Measurements from ENCODE around the gene ABCA3.

ABCA3 gene

GRCh38 chr16:2282866-2283555, 57.5 kb downstream of the ABCA3 start:
- TF ChIP-seq RAD21 (IDR thresholded peaks at IDR 0.05; ENCODE audit: low read depth) (no peak), CEBPB (IDR thresholded peaks at IDR 0.05) (no peak), YY1 (IDR thresholded peaks at IDR 0.05; ENCODE audit: low read depth) (no peak), ZBTB7A (IDR thresholded peaks at IDR 0.05; ENCODE audit: low read depth) (no peak), EP300 (IDR thresholded peaks at IDR 0.05; ENCODE audit: borderline replicate concordance) (no peak), EGR1 (IDR thresholded peaks at IDR 0.05) (no peak), FOXM1 (IDR thresholded peaks at IDR 0.05; ENCODE audit: borderline replicate concordance, low read depth) (no peak), NFIC (IDR thresholded peaks at IDR 0.05) (no peak), MAX (IDR thresholded peaks at IDR 0.05) (no peak), REST (IDR thresholded peaks at IDR 0.05; ENCODE audit: low read depth) (no peak)
- TF ChIP-seq, protein P1, sequence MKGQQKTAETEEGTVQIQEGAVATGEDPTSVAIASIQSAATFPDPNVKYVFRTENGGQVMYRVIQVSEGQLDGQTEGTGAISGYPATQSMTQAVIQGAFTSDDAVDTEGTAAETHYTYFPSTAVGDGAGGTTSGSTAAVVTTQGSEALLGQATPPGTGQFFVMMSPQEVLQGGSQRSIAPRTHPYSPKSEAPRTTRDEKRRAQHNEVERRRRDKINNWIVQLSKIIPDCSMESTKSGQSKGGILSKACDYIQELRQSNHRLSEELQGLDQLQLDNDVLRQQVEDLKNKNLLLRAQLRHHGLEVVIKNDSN (IDR thresholded peaks at IDR 0.05) = no peak

- TF ChIP-seq FOXM1 (IDR thresholded peaks at IDR 0.05; ENCODE audit: borderline replicate concordance, low read depth) = no peak
Observed at GRCh38 chr16:2282262-2282661, 58.3 kb downstream of the ABCA3 start.

DNA sequence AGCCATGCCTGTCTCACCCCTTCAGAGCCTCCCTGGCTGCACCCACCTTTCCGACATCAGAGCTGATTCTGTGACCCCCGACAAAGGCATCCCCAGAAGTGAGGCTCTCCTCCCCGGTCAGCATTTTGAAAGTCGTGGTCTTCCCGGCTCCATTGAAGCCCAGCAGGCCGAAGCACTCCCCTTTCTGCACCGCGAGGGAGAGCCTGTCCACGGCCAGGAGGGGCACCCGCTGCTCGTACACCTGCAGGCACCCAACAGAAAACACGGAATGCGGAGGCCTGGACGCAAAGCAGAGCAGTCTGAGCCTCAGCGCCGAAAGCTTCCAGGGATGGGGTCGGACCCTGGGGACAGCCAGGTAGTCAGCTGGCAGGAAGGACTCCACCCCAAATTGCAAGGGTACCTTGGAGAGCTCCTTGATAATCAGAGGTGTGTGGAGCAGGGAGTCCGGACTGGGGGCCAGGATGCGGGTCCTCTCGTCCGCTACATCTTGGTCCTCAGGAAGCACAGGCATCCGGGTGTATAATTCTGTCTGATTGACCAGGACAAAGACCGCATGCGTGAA, 59.5 kb downstream of the ABCA3 start:
- TF ChIP-seq REST (IDR thresholded peaks at IDR 0.05; ENCODE audit: low read depth) (peak; percentile 80), ZBTB7A (IDR thresholded peaks at IDR 0.05; ENCODE audit: low read depth) (no peak), CEBPB (IDR thresholded peaks at IDR 0.05) (no peak)

GRCh38 chr16:2280461-2280860, 60.1 kb downstream of the ABCA3 start:
- TF ChIP-seq ZBTB7A (IDR thresholded peaks at IDR 0.05; ENCODE audit: low read depth) (no peak), MAX (IDR thresholded peaks at IDR 0.05) (no peak), CREB1 (IDR thresholded peaks at IDR 0.05; ENCODE audit: low read depth) (no peak), NFIC (IDR thresholded peaks at IDR 0.05) (no peak)
- TF ChIP-seq, protein P1 (IDR thresholded peaks at IDR 0.05) = no peak

GRCh38 chr16:2278956-2279800, 61.4 kb downstream of the ABCA3 start:
- TF ChIP-seq YY1 (IDR thresholded peaks at IDR 0.05; ENCODE audit: low read depth) (no peak), EGR1 (IDR thresholded peaks at IDR 0.05) (no peak)

DNA sequence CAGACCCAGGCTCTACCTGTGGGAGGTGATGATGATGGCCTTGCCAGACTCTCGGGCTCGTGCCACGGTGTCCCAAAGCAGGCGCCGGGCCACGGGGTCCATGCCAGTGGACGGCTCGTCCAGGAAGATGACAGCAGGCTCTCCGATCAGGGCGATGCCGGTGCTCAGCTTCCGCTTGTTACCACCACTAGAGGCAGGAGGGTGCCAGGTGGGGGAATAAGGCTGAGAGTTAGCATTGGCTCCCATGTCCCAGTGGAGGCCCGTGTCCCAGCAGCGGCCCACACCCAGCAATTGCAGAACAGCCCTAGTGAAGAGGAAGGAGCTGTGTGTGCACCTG, 62.3 kb downstream of the ABCA3 start:
- TF ChIP-seq CEBPB (IDR thresholded peaks at IDR 0.05) (no peak), NFIC (IDR thresholded peaks at IDR 0.05) (no peak), ZBTB7A (IDR thresholded peaks at IDR 0.05; ENCODE audit: low read depth) (no peak), YY1 (IDR thresholded peaks at IDR 0.05; ENCODE audit: low read depth) (no peak), TEAD4 (IDR thresholded peaks at IDR 0.05) (no peak), TCF12 (IDR thresholded peaks at IDR 0.05; ENCODE audit: low read depth) (no peak), EGR1 (IDR thresholded peaks at IDR 0.05) (no peak), MAX (IDR thresholded peaks at IDR 0.05) (no peak), TAF1 (IDR thresholded peaks at IDR 0.05; ENCODE audit: low read depth) (no peak), CREB1 (IDR thresholded peaks at IDR 0.05; ENCODE audit: low read depth) (no peak)
- TF ChIP-seq, protein P1 (IDR thresholded peaks at IDR 0.05) = no peak

Data from Ishikawa (cell line).